AG04449 (cell line): ENCODE measurements around the gene ALK.

ENCODE experiments used
- CTCF ChIA-PET: fragments of 350-600 bp; formaldehyde crosslinking; extraction: SDS; loops from one replicate; lab custom pipeline; 2021; ENCODE audit warnings: antibody characterized with exemption; lab: Yijun Ruan, JAX
- POLR2A ChIA-PET: fragments of 400-600, 350-600 bp; formaldehyde crosslinking; extraction: SDS; loops from one replicate; lab custom pipeline; 2020; ENCODE audit warnings: antibody characterized with exemption, inconsistent platforms; lab: Yijun Ruan, JAX
- DNase-seq: peaks from one replicate; pipeline ENCODE4 v3.0.0-alpha.2; 2010; ENCODE audit warnings: low read depth, low spot score
- H3K4me3 ChIP-seq: 2 replicates; pipeline ENCODE4 v1.5.1; 2011; ENCODE audit warnings: low read depth, mild to moderate bottlenecking, control low read depth, low read length
- CTCF ChIP-seq: IDR thresholded peaks from one replicate; pipeline ENCODE4 v1.5.1; 2011; ENCODE audit warnings: mild to moderate bottlenecking, moderate library complexity, low read length, control low read depth, inconsistent platforms; ENCODE audit not compliant: insufficient read depth; ENCODE audit errors: missing control alignments

The ALK gene

DNA sequence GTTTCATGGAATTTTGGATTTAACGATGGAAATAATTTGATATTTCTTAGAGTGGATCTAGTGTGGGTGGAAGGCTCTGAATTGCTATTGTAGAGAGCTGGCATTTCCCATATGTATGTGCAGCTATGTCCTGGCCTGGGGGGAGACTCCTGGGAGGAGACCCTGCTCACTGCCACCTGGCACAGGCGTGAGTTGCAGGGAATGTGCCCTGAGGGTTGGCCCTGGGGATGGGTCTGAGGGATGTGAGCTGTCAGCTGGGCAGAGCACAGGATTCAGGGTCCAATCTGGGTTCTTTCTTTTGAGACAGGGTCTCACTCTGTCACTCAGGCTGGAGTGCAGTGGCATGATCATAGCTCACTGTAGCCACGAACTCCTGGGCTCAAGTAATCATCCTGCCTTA lies 686.0 kb downstream of the ALK start:
- ChIA-PET CTCF (no interaction called here), POLR2A (no interaction called here)
- H3K4me3 ChIP-seq = no peak overlapping the region
- DNase-seq = no peak
- TF ChIP-seq CTCF = no peak

DNA sequence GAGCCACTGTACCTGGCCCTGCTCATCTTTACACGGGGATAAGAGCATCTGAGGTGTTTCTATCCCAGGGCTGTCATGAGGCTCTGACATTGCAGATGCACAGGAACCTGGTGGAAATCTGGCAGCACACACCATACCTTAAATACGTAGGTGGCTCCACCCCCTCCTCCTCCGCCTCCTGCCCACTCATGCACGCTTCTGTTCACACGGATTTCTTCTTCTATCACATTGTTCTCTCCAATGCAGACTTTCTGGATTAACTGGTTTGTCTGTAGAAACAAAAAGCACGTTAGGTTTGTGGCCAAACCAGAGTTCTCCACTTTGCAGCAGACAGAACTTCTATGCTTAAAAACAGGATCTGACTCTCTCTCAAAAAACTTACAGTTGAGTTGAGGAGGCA lies 688.0 kb downstream of the ALK start:
- no peak for TF ChIP-seq CTCF
- POLR2A ChIA-PET = no interaction called here
- CTCF ChIA-PET = no interaction called here
- H3K4me3 ChIP-seq = no peak overlapping the region
- DNase-seq = no peak

GRCh38 chr2:29232041-29232440 lies 689.3 kb downstream of the ALK start:
- no peak overlapping the region for H3K4me3 ChIP-seq
- POLR2A ChIA-PET = no interaction called here
- no peak for DNase-seq
- no peak for TF ChIP-seq CTCF
- CTCF ChIA-PET = interaction anchor here (1.0 kb wide), 1 partner anchor 273 kb away, joined by 5 read pairs; no protein-coding TSS in a partner anchor

- ChIA-PET POLR2A (no interaction called here), CTCF (no interaction called here)
- no peak for DNase-seq
- H3K4me3 ChIP-seq = no peak overlapping the region
- TF ChIP-seq CTCF = no peak
Measured at GRCh38 chr2:29229640-29230039, 691.7 kb downstream of the ALK start.

- no peak for DNase-seq
- no peak overlapping the region for H3K4me3 ChIP-seq
- ChIA-PET CTCF (no interaction called here), POLR2A (no interaction called here)
- no peak for TF ChIP-seq CTCF
Measured at GRCh38 chr2:29228947-29229346, 692.4 kb downstream of the ALK start.

DNA sequence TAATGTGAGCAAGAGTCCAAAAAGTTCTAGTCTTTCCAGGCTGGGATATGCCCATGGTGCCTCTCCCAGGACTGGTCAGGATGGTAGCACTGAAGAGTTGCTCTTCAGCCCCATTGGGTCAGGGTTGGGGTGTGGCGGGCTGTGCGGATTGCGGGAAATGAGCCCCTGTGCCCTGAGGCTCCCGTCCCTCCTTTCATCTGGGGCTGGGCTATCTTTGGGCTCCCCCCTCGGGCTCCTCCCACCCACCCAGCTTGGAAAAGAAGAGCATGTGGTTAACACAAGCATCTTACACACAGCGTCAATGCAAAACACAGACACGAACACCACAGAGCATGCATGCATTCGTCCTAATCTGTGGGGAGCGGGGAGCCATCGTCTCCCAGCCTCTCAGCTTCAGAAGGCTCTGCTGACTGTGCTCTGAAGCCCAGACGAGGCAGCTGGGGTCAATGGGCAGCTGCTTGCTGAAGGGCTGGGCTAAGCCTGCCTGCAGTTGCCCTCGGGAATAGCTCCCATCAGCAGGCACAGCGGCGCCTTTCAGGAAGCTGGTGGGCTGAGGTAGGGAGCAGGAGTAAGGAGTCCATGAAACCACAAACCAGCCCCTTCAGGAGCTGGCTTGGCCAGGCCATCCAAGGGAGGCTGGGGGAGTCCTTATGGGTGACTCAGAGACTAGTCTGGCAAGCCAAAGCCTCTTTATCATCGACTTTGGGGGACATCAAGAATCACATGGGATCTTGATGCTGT lies 693.3 kb downstream of the ALK start:
- no peak overlapping the region for H3K4me3 ChIP-seq
- no peak for TF ChIP-seq CTCF
- CTCF ChIA-PET = interaction anchor here (1.3 kb wide), 1 partner anchor 11 kb away, joined by 5 read pairs; no protein-coding TSS in a partner anchor
- POLR2A ChIA-PET = no interaction called here
- DNase-seq = no peak
